Sigmoid colon (tissue), 4 donors: ENCODE data around the gene CCP110.

ENCODE experiments used
- CTCF ChIP-seq, 4 experiments: fragments of 450-650 bp in 3 of 4; fragments of 200-600 bp in 1 of 4; IDR thresholded peaks; one replicate each; pipeline ENCODE4 v1.5.1; 2016 to 2019; ENCODE audit warnings: antibody characterized with exemption in 4 of 4, mild to moderate bottlenecking in 3 of 4, moderate library complexity in 2 of 4
- EP300 ChIP-seq, 4 donors: sonication (generic); formaldehyde crosslinking; IDR thresholded peaks; one replicate each; pipeline ENCODE4 v1.6.1; 2017; ENCODE audit warnings: antibody characterized with exemption in 4 of 4
- POLR2A ChIP-seq, 2 donors: fragments of 450-650 bp; IDR thresholded peaks; one replicate each; pipeline ENCODE4 v1.6.1; 2016; ENCODE audit warnings: antibody characterized with exemption in 2 of 2, mild to moderate bottlenecking in 2 of 2, moderate library complexity in 2 of 2

DNA sequence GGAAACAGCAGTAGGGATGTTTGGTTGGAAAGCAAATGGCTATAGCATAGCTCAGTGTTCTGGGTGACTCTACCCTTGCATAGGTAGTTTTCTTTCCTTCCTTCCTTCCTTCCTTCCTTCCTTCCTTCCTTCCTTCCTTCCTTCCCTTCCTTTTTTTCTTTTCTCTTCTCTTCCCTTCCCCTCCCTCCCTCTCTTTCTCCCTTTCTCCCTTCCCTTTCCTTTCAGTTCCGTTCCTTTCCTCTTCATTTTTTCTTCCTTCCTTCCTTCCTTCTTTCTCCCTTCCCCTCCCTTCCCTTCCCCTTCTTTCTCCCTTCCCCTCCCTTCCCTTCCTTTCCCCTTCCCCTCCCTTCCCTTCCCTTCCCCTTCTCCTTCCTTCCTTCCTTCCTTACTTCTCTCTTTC is 33.1 kb upstream of the CCP110 start:
- TF ChIP-seq CTCF (IDR thresholded peaks at IDR 0.05), result no peak
- no peak for TF ChIP-seq EP300 (IDR thresholded peaks at IDR 0.05)
- no peak for TF ChIP-seq POLR2A (IDR thresholded peaks at IDR 0.05)
